ENCODE results near the gene KIF16B. TPM values are rescaled to one million over a fixed set of nuclear protein-coding genes. Genes with fewer than 3 reads are reported as not detected.

KIF16B gene
- total and polyA plus RNA-seq, 2 experiments from 2014 or later, result 8.2 to 26.5 TPM

DNA sequence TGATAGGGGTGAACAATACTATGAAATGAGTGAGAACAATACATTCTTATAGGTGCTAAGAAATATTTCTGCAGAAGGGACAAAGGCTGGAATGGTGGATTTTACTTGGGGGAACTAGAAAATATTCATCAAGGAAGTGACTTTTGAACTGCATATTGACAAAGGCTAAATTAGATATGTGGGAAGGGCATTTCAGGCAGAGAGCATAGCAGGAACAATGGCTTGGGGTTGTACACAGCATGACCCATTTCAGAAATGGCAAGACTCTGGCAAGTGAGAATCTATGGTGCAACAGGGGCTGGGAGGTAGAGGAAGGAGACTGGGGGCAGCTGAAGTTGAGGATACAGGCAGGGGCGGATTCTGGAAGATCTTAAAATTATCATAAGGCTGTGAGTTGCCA is 46.7 kb upstream of the KIF16B start:
- Histone ChIP-seq H3K9me3 (ENCODE audit: low read depth) (no peaks in the 10 kb centered on the region), H3K27ac (no peak overlapping the region), H3K36me3 (no peaks in the 10 kb centered on the region), H3K4me3 (no peak overlapping the region), H3K4me1 (ENCODE audit: low read depth) (no peaks in the 10 kb centered on the region), H3K27me3 (no peaks in the 10 kb centered on the region)
- no peak for DNase-seq (ENCODE audit: low read depth in 1 of 2, low spot score in 1 of 2)
- TF ChIP-seq, protein P1, sequence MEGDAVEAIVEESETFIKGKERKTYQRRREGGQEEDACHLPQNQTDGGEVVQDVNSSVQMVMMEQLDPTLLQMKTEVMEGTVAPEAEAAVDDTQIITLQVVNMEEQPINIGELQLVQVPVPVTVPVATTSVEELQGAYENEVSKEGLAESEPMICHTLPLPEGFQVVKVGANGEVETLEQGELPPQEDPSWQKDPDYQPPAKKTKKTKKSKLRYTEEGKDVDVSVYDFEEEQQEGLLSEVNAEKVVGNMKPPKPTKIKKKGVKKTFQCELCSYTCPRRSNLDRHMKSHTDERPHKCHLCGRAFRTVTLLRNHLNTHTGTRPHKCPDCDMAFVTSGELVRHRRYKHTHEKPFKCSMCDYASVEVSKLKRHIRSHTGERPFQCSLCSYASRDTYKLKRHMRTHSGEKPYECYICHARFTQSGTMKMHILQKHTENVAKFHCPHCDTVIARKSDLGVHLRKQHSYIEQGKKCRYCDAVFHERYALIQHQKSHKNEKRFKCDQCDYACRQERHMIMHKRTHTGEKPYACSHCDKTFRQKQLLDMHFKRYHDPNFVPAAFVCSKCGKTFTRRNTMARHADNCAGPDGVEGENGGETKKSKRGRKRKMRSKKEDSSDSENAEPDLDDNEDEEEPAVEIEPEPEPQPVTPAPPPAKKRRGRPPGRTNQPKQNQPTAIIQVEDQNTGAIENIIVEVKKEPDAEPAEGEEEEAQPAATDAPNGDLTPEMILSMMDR (IDR thresholded peaks at IDR 0.05; ENCODE audit: low read depth, low read length), result no peak

DNA sequence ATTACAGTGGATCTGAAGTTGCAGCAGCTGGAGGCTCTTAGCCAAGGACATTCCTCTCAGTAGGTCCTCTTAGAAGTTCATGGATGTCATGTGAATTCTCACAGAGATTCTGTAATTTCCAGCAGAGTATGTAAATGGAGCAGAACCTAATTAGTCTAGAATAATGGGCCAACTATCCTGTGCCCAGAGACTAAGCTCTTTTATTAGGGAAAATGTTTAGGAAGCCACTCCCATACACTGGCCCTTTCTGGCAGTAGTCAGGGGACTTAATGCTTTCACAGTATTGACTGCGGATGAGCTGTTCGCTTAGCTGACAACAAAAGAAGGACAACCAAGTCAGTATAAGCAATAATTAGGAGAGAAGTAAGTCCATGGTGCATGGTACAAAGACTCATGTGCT is 43.8 kb upstream of the KIF16B start:
- no peaks in the 10 kb centered on the region for H3K36me3 ChIP-seq
- DNase-seq (ENCODE audit: low read depth in 1 of 2, low spot score in 1 of 2), result peak in 1 of 2 donors; percentile 38
- no peaks in the 10 kb centered on the region for H3K27me3 ChIP-seq
- TF ChIP-seq, protein P1 (IDR thresholded peaks at IDR 0.05; ENCODE audit: low read depth, low read length), result no peak
- H3K4me1 ChIP-seq (ENCODE audit: low read depth), result no peaks in the 10 kb centered on the region
- no peak overlapping the region for H3K27ac ChIP-seq
- H3K4me3 ChIP-seq, result no peak overlapping the region
- no peaks in the 10 kb centered on the region for H3K9me3 ChIP-seq (ENCODE audit: low read depth)

GRCh38 chr20:16616317-16616716 is 43.1 kb upstream of the KIF16B start:
- Histone ChIP-seq H3K36me3 (no peaks in the 10 kb centered on the region), H3K4me1 (ENCODE audit: low read depth) (no peaks in the 10 kb centered on the region), H3K27ac (no peak overlapping the region), H3K9me3 (ENCODE audit: low read depth) (no peaks in the 10 kb centered on the region), H3K27me3 (no peaks in the 10 kb centered on the region), H3K4me3 (no peak overlapping the region)
- DNase-seq (ENCODE audit: low read depth in 1 of 2, low spot score in 1 of 2), result no peak
- TF ChIP-seq, protein P1 (IDR thresholded peaks at IDR 0.05; ENCODE audit: low read depth, low read length), result no peak

- Histone ChIP-seq H3K4me3 (no peak overlapping the region), H3K4me1 (ENCODE audit: low read depth) (no peaks in the 10 kb centered on the region), H3K27ac (no peak overlapping the region), H3K9me3 (ENCODE audit: low read depth) (no peaks in the 10 kb centered on the region), H3K36me3 (no peaks in the 10 kb centered on the region), H3K27me3 (no peaks in the 10 kb centered on the region)
- DNase-seq (ENCODE audit: low read depth in 1 of 2, low spot score in 1 of 2), result peak in 1 of 2 donors; percentile 99
- TF ChIP-seq, protein P1 (IDR thresholded peaks at IDR 0.05; ENCODE audit: low read depth, low read length), result no peak
These were observed 42.0 kb upstream of the KIF16B start for GRCh38 chr20:16615199-16615598.

DNA sequence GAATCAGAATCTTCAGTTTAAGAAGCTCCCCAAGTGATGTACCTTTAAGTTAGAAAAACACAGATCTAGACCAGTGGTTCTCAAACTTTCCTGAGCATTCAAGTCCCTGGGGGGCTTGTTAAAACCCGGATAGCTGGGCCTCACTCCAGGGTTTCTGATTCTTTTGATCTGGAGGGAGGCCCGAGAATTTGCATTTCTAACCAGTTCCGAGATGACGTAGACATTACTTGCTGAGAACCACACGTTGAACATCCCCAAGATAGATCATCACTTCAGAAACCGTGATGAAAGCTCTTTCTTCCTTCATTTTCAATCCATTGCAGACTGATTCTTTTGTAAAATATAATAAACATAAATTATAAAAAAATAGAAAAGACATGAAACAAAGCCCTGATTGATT is 40.7 kb upstream of the KIF16B start:
- no peak overlapping the region for H3K27ac ChIP-seq
- H3K4me3 ChIP-seq, result no peak overlapping the region
- no peaks in the 10 kb centered on the region for H3K36me3 ChIP-seq
- TF ChIP-seq, protein P1 (IDR thresholded peaks at IDR 0.05; ENCODE audit: low read depth, low read length), result no peak
- peak in 1 of 2 donors; percentile 55 for DNase-seq (ENCODE audit: low read depth in 1 of 2, low spot score in 1 of 2)
- H3K27me3 ChIP-seq, result no peaks in the 10 kb centered on the region
- H3K4me1 ChIP-seq (ENCODE audit: low read depth), result no peaks in the 10 kb centered on the region
- H3K9me3 ChIP-seq (ENCODE audit: low read depth), result no peaks in the 10 kb centered on the region

GRCh38 chr20:16612706-16613105 is 39.5 kb upstream of the KIF16B start:
- Histone ChIP-seq H3K27me3 (no peaks in the 10 kb centered on the region), H3K36me3 (no peaks in the 10 kb centered on the region), H3K27ac (no peak overlapping the region), H3K4me3 (no peak overlapping the region), H3K9me3 (ENCODE audit: low read depth) (no peaks in the 10 kb centered on the region), H3K4me1 (ENCODE audit: low read depth) (no peaks in the 10 kb centered on the region)
- DNase-seq (ENCODE audit: low read depth in 1 of 2, low spot score in 1 of 2), result peak in 1 of 2 donors; percentile 41
- TF ChIP-seq, protein P1 (IDR thresholded peaks at IDR 0.05; ENCODE audit: low read depth, low read length), result no peak
